K562 (cell line): ENCODE data around the gene LTN1. TPM values are rescaled to one million over a fixed set of nuclear protein-coding genes. Genes with fewer than 3 reads are reported as not detected.

ENCODE experiments used
- ATF3 ChIP-seq, 2 experiments: fragments of 450-650 bp in 1 of 2; sonication (generic) in 1 of 2; formaldehyde crosslinking in 1 of 2; IDR thresholded peaks in 1 of 2; conservative IDR thresholded peaks in 1 of 2; 2 replicates each; pipeline versions ENCODE4 v1.6.1 to v1.8.1; 2016 to 2023; ENCODE audit warnings: mild to moderate bottlenecking in 2 of 2, moderate library complexity in 2 of 2, inconsistent platforms in 1 of 2, missing genetic modification reagents in 1 of 2
- BCL6 ChIP-seq: fragments of 250-450 bp; sonication (Bioruptor Pico); IDR thresholded peaks from 2 replicates; pipeline ENCODE4 v1.4.0; 2020
- BRCA1 ChIP-seq, 2 experiments: fragments of 450-650 bp in 1 of 2; sonication (generic) in 1 of 2; formaldehyde crosslinking in 1 of 2; IDR thresholded peaks; 2 replicates each; pipeline versions ENCODE4 v1.5.0 to v1.6.1; 2017 to 2020; ENCODE audit warnings: mild to moderate bottlenecking in 1 of 2, missing genetic modification reagents in 1 of 2
- HNRNPUL1 ChIP-seq: fragments of 200-400 bp; formaldehyde crosslinking; IDR thresholded peaks from 2 replicates; pipeline ENCODE4 v1.6.1; 2017; ENCODE audit warnings: low read length
- KLF1 ChIP-seq: fragments of 450-650 bp; IDR thresholded peaks from 2 replicates; pipeline ENCODE4 v1.6.1; 2016; ENCODE audit warnings: missing genetic modification characterization, missing compliant biosample characterization
- MEIS2 ChIP-seq: fragments of 450-650 bp; IDR thresholded peaks from 2 replicates; pipeline ENCODE4 v1.6.1; 2014; ENCODE audit warnings: mild to moderate bottlenecking; ENCODE audit not compliant: partially characterized antibody
- NFYB ChIP-seq: IDR thresholded peaks from 2 replicates; pipeline ENCODE4 v1.6.1; 2011; ENCODE audit warnings: mild to moderate bottlenecking, moderate library complexity; ENCODE audit not compliant: insufficient read length; ENCODE audit errors: extremely low read depth
- OTX1 ChIP-seq: fragments of 450-650 bp; formaldehyde crosslinking; IDR thresholded peaks from 2 replicates; pipeline ENCODE4 v1.4.0; 2022; ENCODE audit warnings: mild to moderate bottlenecking
- RB1 ChIP-seq: fragments of 450-650 bp; IDR thresholded peaks from 2 replicates; pipeline ENCODE4 v1.6.1; 2017; ENCODE audit warnings: low read depth, mild to moderate bottlenecking
- RBM25 ChIP-seq: fragments of 200-400 bp; formaldehyde crosslinking; IDR thresholded peaks from 2 replicates; pipeline ENCODE4 v1.6.1; 2018; ENCODE audit warnings: low read length, low read depth, moderate library complexity; ENCODE audit not compliant: severe bottlenecking
- RBM39 ChIP-seq: fragments of 200-400 bp; formaldehyde crosslinking; optimal IDR thresholded peaks from 2 replicates; pipeline ENCODE3; 2018; ENCODE audit warnings: low read depth, low read length
- RFX7 ChIP-seq: fragments of 250-450 bp; sonication (Bioruptor Pico); IDR thresholded peaks from 2 replicates; pipeline ENCODE4 v1.5.1; 2021; ENCODE audit warnings: mild to moderate bottlenecking
- SREBF2 ChIP-seq: sonication (generic); formaldehyde crosslinking; IDR thresholded peaks from 2 replicates; pipeline ENCODE4 v1.4.0; 2020; ENCODE audit warnings: mild to moderate bottlenecking, missing genetic modification reagents
- TEAD2 ChIP-seq: fragments of 450-650 bp; IDR thresholded peaks from 2 replicates; pipeline ENCODE4 v1.6.1; 2016; ENCODE audit warnings: missing genetic modification characterization, control low read depth, missing compliant biosample characterization
- TSC22D4 ChIP-seq: fragments of 450-650 bp; IDR thresholded peaks from 2 replicates; pipeline ENCODE4 v1.6.1; 2016; ENCODE audit warnings: missing genetic modification characterization, missing biosample characterization, control low read depth
- ZEB2 ChIP-seq: fragments of 450-650 bp; IDR thresholded peaks from 2 replicates; pipeline ENCODE4 v1.6.1; 2016
- ZNF311 ChIP-seq: fragments of 250-450 bp; sonication (Bioruptor Pico); IDR thresholded peaks from 2 replicates; pipeline ENCODE4 v1.4.0; 2020; ENCODE audit warnings: mild to moderate bottlenecking, moderate library complexity
- ZNF77 ChIP-seq: fragments of 250-450 bp; sonication (Bioruptor Pico); IDR thresholded peaks from 2 replicates; pipeline ENCODE4 v1.5.0; 2020
- polyA plus RNA-seq, 8 experiments: library from polyadenylated mRNA; depleted of rRNA in 4 of 8; stranded (reverse) in 5 of 8; unstranded in 3 of 8; fragments of >200 nt; fragmentation: Nextera tagmentation in 2 of 8; fragmentation: Illumina TruSeq in 1 of 8; extraction: Ambion mirVana in 2 of 8; extraction: Trizol in 1 of 8; gene quantifications; 2 replicates each; pipeline versions ENCODE4 v1.2.1 to v1.2.3, GENCODE V29; 2011 to 2014; ENCODE audit warnings: inconsistent platforms in 1 of 8, missing spikeins in 1 of 8
- total RNA-seq, 7 experiments: library from RNA; depleted of rRNA in 6 of 7; stranded (reverse); fragments of >200 nt in 6 of 7; fragmentation: Illumina TruSeq in 2 of 7; extraction: Trizol in 2 of 7; gene quantifications; 2 replicates each; pipeline versions ENCODE4 v1.2.1 to v1.2.3, GENCODE V29; 2011 to 2021; ENCODE audit warnings: low replicate concordance in 1 of 7
- TF ChIP-seq, protein P1 (sequence below): fragments of 200-600 bp; sonication (generic); IDR thresholded peaks from one replicate; pipeline ENCODE4 v1.6.1; 2012; ENCODE audit warnings: mild to moderate bottlenecking, low read depth, low read length, inconsistent platforms

LTN1 gene
- total and polyA plus RNA-seq, 9 of the 15 experiments (the other 6 are each of a cell fraction or from before 2014, with no cell fraction given) = 15.7 to 49.6 (median 28.7) TPM

DNA sequence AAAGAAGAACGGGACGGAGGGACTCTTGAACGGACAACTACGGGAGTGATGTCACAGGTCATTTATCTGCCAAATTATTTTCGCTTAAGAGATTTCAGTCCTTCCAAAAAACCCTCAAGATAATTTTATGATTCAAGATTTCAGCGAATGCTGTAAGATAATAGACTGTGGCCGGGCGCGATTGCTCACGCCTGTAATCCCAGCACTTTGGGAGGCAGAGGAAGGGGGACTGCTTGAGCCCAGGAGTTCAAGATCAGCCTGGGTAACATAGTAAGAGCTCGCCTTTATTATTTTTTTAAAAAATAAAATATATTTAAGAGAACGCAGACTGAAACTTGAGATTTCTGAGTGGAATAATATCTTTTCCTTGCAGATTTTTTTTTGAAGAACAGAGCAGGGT, 25.9 kb upstream of the LTN1 start (continued):
- TF ChIP-seq OTX1 (no peak), BRCA1 (IDR thresholded peaks at IDR 0.05) (no peak), BRCA1 (CRISPR knock-in tag; IDR thresholded peaks at IDR 0.05) (no peak), RBM25 (no peak), NFYB (no peak), KLF1 (tag) (no peak), BCL6 (no peak), SREBF2 (CRISPR knock-in tag) (no peak), ZNF311 (no peak), ZEB2 (no peak), TSC22D4 (tag) (no peak), ZNF77 (CRISPR knock-in tag) (no peak), RB1 (no peak), RFX7 (no peak), TEAD2 (tag) (no peak), RBM39 (no peak), ATF3 (IDR thresholded peaks at IDR 0.05) (0 out of 2 replicates have a peak, but pooled peaks have one; percentile 30), ATF3 (CRISPR knock-in tag; conservative IDR thresholded peaks at IDR 0.05) (no peak), MEIS2 (peak; percentile 40), HNRNPUL1 (no peak)
- TF ChIP-seq, protein P1, sequence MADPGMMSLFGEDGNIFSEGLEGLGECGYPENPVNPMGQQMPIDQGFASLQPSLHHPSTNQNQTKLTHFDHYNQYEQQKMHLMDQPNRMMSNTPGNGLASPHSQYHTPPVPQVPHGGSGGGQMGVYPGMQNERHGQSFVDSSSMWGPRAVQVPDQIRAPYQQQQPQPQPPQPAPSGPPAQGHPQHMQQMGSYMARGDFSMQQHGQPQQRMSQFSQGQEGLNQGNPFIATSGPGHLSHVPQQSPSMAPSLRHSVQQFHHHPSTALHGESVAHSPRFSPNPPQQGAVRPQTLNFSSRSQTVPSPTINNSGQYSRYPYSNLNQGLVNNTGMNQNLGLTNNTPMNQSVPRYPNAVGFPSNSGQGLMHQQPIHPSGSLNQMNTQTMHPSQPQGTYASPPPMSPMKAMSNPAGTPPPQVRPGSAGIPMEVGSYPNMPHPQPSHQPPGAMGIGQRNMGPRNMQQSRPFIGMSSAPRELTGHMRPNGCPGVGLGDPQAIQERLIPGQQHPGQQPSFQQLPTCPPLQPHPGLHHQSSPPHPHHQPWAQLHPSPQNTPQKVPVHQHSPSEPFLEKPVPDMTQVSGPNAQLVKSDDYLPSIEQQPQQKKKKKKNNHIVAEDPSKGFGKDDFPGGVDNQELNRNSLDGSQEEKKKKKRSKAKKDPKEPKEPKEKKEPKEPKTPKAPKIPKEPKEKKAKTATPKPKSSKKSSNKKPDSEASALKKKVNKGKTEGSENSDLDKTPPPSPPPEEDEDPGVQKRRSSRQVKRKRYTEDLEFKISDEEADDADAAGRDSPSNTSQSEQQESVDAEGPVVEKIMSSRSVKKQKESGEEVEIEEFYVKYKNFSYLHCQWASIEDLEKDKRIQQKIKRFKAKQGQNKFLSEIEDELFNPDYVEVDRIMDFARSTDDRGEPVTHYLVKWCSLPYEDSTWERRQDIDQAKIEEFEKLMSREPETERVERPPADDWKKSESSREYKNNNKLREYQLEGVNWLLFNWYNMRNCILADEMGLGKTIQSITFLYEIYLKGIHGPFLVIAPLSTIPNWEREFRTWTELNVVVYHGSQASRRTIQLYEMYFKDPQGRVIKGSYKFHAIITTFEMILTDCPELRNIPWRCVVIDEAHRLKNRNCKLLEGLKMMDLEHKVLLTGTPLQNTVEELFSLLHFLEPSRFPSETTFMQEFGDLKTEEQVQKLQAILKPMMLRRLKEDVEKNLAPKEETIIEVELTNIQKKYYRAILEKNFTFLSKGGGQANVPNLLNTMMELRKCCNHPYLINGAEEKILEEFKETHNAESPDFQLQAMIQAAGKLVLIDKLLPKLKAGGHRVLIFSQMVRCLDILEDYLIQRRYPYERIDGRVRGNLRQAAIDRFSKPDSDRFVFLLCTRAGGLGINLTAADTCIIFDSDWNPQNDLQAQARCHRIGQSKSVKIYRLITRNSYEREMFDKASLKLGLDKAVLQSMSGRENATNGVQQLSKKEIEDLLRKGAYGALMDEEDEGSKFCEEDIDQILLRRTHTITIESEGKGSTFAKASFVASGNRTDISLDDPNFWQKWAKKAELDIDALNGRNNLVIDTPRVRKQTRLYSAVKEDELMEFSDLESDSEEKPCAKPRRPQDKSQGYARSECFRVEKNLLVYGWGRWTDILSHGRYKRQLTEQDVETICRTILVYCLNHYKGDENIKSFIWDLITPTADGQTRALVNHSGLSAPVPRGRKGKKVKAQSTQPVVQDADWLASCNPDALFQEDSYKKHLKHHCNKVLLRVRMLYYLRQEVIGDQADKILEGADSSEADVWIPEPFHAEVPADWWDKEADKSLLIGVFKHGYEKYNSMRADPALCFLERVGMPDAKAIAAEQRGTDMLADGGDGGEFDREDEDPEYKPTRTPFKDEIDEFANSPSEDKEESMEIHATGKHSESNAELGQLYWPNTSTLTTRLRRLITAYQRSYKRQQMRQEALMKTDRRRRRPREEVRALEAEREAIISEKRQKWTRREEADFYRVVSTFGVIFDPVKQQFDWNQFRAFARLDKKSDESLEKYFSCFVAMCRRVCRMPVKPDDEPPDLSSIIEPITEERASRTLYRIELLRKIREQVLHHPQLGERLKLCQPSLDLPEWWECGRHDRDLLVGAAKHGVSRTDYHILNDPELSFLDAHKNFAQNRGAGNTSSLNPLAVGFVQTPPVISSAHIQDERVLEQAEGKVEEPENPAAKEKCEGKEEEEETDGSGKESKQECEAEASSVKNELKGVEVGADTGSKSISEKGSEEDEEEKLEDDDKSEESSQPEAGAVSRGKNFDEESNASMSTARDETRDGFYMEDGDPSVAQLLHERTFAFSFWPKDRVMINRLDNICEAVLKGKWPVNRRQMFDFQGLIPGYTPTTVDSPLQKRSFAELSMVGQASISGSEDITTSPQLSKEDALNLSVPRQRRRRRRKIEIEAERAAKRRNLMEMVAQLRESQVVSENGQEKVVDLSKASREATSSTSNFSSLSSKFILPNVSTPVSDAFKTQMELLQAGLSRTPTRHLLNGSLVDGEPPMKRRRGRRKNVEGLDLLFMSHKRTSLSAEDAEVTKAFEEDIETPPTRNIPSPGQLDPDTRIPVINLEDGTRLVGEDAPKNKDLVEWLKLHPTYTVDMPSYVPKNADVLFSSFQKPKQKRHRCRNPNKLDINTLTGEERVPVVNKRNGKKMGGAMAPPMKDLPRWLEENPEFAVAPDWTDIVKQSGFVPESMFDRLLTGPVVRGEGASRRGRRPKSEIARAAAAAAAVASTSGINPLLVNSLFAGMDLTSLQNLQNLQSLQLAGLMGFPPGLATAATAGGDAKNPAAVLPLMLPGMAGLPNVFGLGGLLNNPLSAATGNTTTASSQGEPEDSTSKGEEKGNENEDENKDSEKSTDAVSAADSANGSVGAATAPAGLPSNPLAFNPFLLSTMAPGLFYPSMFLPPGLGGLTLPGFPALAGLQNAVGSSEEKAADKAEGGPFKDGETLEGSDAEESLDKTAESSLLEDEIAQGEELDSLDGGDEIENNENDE = no peak
